GM18517 (cell line): ENCODE data around the gene RASSF7.
A peak's percentile ranks its signal among the peaks of the same experiment; 100 is the strongest.

ENCODE experiments used
- ATAC-seq: cut with Tn5 transposase; IDR thresholded peaks from one replicate; pipeline ENCODE4 v1.9.1; 2021; ENCODE audit warnings: mild to moderate bottlenecking, moderate library complexity; ENCODE audit not compliant: unreplicated experiment

Gene RASSF7

DNA sequence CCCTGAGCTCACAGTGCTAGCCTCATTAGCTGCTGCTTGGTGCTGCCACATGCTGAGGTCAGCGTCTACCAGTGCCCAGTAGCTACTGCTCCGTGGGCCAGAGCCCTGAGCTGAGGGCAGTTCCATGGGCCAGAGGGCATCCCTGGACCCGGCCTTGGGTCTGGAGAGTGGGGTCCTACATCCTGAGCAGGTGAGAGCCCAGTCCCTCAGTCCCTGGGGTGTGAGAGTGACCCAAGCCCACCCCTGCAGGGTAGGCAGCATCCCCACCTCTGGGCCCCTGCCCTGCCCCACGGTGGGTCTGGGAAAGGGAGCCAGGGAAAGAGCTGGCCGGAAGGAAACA, 10.1 kb upstream of the RASSF7 start:
- ATAC-seq: no peak

DNA sequence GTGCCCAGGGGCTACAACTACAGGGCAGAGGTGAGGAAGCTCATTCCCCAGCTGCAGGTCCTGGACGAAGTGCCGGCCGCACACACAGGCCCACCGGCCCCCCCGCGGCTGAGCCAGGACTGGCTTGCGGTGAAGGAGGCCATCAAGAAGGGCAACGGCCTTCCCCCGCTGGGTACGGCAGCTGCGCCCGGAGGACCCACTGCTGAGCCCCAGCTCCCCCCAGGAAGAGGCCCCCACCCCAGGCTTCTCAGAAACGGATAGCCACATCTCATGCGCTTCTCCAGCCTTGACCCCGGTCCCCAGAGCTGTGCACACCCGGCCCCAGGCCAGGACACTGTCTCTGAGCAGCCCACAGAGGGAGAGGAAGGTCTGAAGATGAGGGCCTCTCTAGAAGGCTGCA, 9.6 kb upstream of the RASSF7 start:
- no peak for ATAC-seq

DNA sequence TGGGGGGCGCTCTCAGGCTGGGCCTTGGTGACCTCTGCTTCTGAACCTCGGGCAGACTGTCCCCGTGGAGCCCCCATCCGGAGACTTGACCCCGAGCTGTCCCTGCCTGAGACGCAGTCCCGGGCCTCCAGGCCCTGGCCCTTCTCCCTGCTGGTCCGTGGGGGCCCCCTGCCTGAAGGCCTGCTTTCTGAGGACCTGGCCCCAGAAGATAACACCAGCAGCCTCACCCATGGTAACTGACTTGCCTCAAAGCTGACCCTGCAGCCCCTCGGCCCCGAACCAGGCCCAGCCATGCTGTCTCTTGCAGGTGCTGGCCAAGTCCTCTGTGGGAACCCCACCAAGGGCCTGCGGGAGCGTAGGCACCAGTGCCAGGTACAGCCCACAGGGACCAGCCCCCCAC, 9.2 kb upstream of the RASSF7 start:
- no peak for ATAC-seq

- ATAC-seq: no peak
These were observed 7.4 kb upstream of the RASSF7 start for GRCh38 chr11:553083-553987.

DNA sequence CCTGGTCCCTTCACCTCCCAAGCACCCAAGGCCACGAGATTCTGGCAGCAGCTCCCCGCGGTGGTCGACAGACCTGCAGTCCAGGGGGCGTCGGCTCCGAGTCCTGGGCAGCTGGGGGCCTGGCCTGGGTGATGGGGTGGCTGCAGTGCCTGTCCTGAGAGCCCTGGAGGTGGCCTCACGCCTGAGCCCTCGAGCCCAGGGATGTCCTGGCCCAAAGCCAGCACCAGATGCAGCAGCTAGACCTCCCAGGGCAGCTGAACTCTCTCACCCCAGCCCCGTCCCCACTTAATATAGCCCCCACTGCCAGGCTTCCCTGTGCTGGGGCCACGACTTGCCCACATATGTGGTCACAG, 6.8 kb upstream of the RASSF7 start:
- ATAC-seq: no peak

- ATAC-seq: no peak
These were observed 6.1 kb upstream of the RASSF7 start for GRCh38 chr11:554428-555226.

DNA sequence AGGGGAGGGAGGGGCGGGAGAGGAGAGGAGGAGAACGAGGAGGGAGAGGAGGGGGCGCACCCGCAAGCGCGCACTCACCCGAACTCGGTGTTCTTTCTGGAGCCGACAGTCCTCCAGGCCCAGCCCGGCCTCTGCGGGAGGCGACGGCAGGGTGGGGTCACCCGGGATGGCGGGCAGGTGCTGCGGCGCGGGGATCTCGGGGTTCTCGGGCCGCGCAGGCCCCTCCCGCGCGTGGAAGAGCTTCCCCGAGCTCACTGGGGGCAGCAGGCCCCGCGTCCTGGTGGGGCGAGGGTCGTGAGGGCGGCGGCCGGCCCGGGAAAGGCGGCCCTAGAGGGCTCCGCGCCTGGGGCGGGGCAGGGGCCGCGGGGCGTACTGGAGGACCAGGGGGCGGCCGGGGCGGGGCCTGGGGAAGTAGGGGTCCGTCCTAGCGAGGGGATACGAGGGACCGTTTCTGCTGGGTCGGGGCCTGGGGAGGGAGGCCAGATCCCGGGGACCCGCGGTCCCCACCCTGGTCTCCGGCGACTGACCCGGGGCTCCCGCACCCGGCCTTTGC, 5.5 kb upstream of the RASSF7 start:
- ATAC-seq: no peak

GRCh38 chr11:555780-556661, 4.7 kb upstream of the RASSF7 start:
- no peak for ATAC-seq

DNA sequence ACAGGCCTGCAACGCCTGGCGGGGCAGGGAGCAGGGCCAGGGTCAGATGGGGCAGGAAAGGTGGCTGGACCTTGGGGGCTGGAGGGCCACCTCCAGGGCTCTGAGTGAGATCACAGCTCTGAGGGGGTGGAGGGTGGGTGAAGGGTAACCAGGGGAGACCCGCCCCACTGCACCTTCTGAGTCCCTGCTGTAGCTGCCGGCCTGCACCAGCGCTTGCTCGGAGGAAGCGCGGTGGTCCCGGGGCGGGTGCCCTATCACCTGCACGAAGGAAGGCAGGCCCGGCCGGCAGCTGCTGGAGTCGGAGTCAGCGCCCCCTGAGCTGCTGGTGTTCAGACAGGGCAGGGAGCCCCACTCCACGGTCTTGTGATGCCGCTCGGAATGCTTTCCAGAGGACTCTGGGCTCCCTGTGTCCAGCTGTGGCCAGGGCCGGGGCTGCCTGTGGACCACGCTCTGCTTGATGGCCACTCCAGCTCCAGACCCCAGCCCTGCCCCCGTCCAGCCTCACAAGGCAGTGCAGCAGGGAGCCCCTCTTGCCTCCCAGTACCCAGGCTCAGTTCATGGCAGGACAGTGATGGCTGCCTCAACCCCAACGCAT, 4.0 kb upstream of the RASSF7 start:
- ATAC-seq: no peak

GRCh38 chr11:557328-558132, 3.2 kb upstream of the RASSF7 start:
- ATAC-seq: no peak

DNA sequence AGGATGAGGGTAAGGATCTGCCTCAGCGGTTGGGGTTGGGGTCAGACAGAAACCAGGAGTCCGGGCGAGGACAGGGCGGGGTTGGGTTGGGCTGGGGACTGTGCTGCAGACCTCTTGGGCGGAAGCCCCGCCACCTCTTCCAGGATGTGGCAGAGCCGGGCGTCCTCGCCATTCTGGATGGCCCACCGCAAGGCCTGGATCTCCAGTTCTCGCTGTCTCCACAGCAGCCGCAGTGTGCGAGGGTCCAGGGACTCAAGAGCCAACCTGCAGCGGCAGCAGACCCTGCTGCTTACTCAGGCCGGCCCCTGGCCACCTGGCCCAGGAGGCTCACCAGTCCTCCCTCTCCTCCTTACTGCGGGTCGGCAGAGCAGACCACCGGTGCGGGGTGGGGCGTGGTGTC, 2.3 kb upstream of the RASSF7 start:
- ATAC-seq: no peak

DNA sequence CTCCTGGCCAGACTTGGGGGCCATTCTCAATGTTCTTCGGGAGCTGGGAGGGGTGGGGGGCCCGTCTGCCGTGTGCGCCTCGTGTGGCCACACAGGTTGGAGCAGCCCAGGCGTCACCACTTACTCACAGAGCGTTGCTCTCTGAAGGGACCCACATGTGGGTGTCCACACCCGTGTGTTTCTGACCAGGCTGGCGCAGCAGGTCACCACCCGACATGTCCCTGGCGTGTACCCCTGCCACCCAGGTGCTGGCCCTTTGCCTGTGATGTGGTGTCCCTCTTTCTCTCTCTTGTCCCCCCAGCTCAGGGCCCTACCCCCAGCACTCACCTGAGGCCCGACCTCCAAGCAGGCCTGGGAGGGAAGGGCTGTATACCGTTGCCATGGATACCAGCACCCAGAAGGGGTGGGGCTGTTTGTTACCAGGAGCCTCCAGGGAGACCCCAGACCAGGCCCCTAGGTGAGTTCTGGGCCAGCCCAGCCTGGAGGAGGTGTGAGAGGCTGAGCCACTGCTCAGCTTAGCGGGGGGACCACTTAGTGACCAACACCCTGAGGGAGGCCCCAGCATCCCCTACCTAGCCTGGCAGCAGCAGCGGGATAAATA, 1.6 kb upstream of the RASSF7 start:
- no peak for ATAC-seq

- no peak for ATAC-seq
These were observed 962 bp upstream of the RASSF7 start for GRCh38 chr11:559712-560304.

- peak; percentile 34 for ATAC-seq
These were observed 606 bp downstream of the RASSF7 start for GRCh38 chr11:561148-562003.

- ATAC-seq: no peak
These were observed 1.4 kb downstream of the RASSF7 start for GRCh38 chr11:562046-562645.

DNA sequence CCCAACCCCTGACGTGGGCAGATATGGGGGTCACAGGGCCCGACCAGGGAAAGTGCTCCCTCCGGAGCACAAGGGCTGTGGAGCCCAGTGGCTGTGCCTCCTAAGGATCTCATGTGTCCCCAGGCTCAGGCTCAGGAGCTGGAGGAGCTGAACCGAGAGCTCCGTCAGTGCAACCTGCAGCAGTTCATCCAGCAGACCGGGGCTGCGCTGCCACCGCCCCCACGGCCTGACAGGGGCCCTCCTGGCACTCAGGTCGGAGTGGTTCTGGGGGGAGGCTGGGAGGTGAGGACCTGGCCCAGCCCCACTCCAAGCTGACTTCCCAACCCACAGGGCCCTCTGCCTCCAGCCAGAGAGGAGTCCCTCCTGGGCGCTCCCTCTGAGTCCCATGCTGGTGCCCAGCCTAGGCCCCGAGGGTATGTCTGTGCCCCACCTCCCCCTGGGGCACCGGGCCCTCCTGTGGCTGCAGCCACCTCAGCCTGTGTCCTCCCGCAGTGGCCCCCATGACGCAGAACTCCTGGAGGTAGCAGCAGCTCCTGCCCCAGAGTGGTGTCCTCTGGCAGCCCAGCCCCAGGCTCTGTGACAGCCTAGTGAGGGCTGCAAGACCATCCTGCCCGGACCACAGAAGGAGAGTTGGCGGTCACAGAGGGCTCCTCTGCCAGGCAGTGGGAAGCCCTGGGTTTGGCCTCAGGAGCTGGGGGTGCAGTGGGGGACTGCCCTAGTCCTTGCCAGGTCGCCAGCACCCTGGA, 2.5 kb downstream of the RASSF7 start:
- ATAC-seq: no peak
